ENCODE results near the gene GADL1.

GRCh38 chr3:30944124-30944523, 49.7 kb upstream of the GADL1 start:
- TF ChIP-seq, protein P1, sequence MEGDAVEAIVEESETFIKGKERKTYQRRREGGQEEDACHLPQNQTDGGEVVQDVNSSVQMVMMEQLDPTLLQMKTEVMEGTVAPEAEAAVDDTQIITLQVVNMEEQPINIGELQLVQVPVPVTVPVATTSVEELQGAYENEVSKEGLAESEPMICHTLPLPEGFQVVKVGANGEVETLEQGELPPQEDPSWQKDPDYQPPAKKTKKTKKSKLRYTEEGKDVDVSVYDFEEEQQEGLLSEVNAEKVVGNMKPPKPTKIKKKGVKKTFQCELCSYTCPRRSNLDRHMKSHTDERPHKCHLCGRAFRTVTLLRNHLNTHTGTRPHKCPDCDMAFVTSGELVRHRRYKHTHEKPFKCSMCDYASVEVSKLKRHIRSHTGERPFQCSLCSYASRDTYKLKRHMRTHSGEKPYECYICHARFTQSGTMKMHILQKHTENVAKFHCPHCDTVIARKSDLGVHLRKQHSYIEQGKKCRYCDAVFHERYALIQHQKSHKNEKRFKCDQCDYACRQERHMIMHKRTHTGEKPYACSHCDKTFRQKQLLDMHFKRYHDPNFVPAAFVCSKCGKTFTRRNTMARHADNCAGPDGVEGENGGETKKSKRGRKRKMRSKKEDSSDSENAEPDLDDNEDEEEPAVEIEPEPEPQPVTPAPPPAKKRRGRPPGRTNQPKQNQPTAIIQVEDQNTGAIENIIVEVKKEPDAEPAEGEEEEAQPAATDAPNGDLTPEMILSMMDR (conservative IDR thresholded peaks at IDR 0.05) = no peak
- TF ChIP-seq EZH2 (IDR thresholded peaks at IDR 0.05; ENCODE audit: low read depth) = no peak

All from PC-9 (cell line).